Endodermal cell (in vitro differentiated cells): ENCODE measurements around the gene SLC25A22. TPM values are rescaled to one million over a fixed set of nuclear protein-coding genes. Genes with fewer than 3 reads are reported as not detected.
A peak's percentile ranks its signal among the peaks of the same experiment; 100 is the strongest.

Source experiments
- DNase-seq: peaks from one replicate; pipeline ENCODE4 v3.0.0-alpha.2; 2017
- H3K27ac ChIP-seq: 2 replicates; pipeline ENCODE4 v1.5.1; 2013; ENCODE audit warnings: mild to moderate bottlenecking, low read depth, low read length, moderate library complexity
- H3K27me3 ChIP-seq: 2 replicates; pipeline ENCODE4 v1.6.1; 2013; ENCODE audit warnings: mild to moderate bottlenecking, low read length, moderate library complexity; ENCODE audit not compliant: insufficient read depth, control insufficient read depth, poor library complexity, severe bottlenecking
- H3K36me3 ChIP-seq: 2 replicates; pipeline ENCODE4 v1.7.0; 2013; ENCODE audit warnings: mild to moderate bottlenecking, low read length, moderate library complexity; ENCODE audit not compliant: control insufficient read depth, insufficient read depth
- H3K4me1 ChIP-seq: one replicate; pipeline ENCODE4 v1.7.0; 2013; ENCODE audit warnings: low read length; ENCODE audit not compliant: control insufficient read depth, insufficient read depth
- H3K4me3 ChIP-seq: 2 replicates; pipeline ENCODE4 v1.5.1; 2013; ENCODE audit warnings: mild to moderate bottlenecking, low read length, moderate library complexity
- H3K9ac ChIP-seq: 2 replicates; pipeline ENCODE4 v1.6.1; 2013; ENCODE audit warnings: mild to moderate bottlenecking, low read length, moderate library complexity; ENCODE audit not compliant: poor library complexity, severe bottlenecking; ENCODE audit errors: extremely low read depth
- H3K9me3 ChIP-seq: 2 replicates; pipeline ENCODE4 v1.6.1; 2013; ENCODE audit warnings: mild to moderate bottlenecking, low read length, moderate library complexity; ENCODE audit not compliant: control insufficient read depth
- H3K27ac Mint-ChIP-seq: 2 replicates; pipeline ENCODE4 v1.8.0; 2020; ENCODE audit warnings: mixed read lengths
- H3K27me3 Mint-ChIP-seq: 2 replicates; pipeline ENCODE4 v1.8.0; 2021; ENCODE audit warnings: mild to moderate bottlenecking, mixed read lengths; ENCODE audit not compliant: insufficient read depth
- H3K36me3 Mint-ChIP-seq: 2 replicates; pipeline ENCODE4 v1.8.0; 2020; ENCODE audit warnings: low read depth, mixed read lengths
- H3K4me1 Mint-ChIP-seq: 2 replicates; pipeline ENCODE4 v1.8.0; 2020; ENCODE audit warnings: mixed read lengths
- H3K4me3 Mint-ChIP-seq: 2 replicates; pipeline ENCODE4 v1.8.0; 2020; ENCODE audit warnings: mild to moderate bottlenecking, moderate library complexity, mixed read lengths
- H3K9me3 Mint-ChIP-seq: 2 replicates; pipeline ENCODE4 v1.8.0; 2020; ENCODE audit warnings: mild to moderate bottlenecking, mixed read lengths
- CTCF ChIP-seq: fragments of 200-600 bp; sonication (generic); conservative IDR thresholded peaks from 2 replicates; pipeline ENCODE4 v1.5.0; 2021; ENCODE audit warnings: antibody characterized with exemption, mild to moderate bottlenecking
- WGBS, 2 experiments: methylation state at CpG; one replicate each; pipeline versions ENCODE4 v1.1.5 to v1.1.7; 2013; ENCODE audit warnings: missing lambda C conversion rate in 2 of 2, mixed read lengths in 1 of 2; ENCODE audit not compliant: insufficient coverage in 1 of 2, insufficient read length in 1 of 2; 5-methylcytosine and 5-hydroxymethylcytosine counted together
- total RNA-seq, 2 donors: library from RNA; stranded (reverse); fragmentation: NEBNext Ultra II Directional in 1 of 2; extraction: Animal tissue kit (Norgen Biotek cat#: 25700) in 1 of 2; gene quantifications; 2 replicates in 1 of 2; 3 replicates in 1 of 2; pipeline ENCODE4 v1.2.1, GENCODE V29; 2021

Gene SLC25A22
- total RNA-seq, 2 donors from 2014 or later: 46.5 to 56.2 TPM

GRCh38 chr11:745428-745827 lies 52.7 kb downstream of the SLC25A22 start:
- Histone ChIP-seq H3K27me3 (no peaks in the 10 kb centered on the region), H3K4me3 (no peak overlapping the region), H3K36me3 (no peaks in the 10 kb centered on the region), H3K9me3 (peaks cover 5% of the 10 kb centered on the region), H3K4me1 (peaks cover 7% of the 10 kb centered on the region), H3K9ac (no peak overlapping the region), H3K27ac (no peak overlapping the region)
- Mint-ChIP-seq H3K4me1 (peaks cover 12% of the 10 kb centered on the region), H3K27ac (no peak overlapping the region), H3K4me3 (no peak overlapping the region), H3K27me3 (no peaks in the 10 kb centered on the region), H3K9me3 (no peaks in the 10 kb centered on the region), H3K36me3 (peaks cover 4% of the 10 kb centered on the region)
- no peak for TF ChIP-seq CTCF
- DNase-seq: no peak
- no CpG with 5 or more reads among the region's 1 CpG for WGBS, 2 experiments

GRCh38 chr11:742571-743201 lies 55.4 kb downstream of the SLC25A22 start:
- no peak for TF ChIP-seq CTCF
- H3K27ac ChIP-seq: no peak overlapping the region
- H3K9ac ChIP-seq: no peak overlapping the region
- H3K27ac Mint-ChIP-seq: no peak overlapping the region
- peaks cover 2% of the 10 kb centered on the region for H3K27me3 Mint-ChIP-seq
- no peaks in the 10 kb centered on the region for H3K9me3 Mint-ChIP-seq
- no peaks in the 10 kb centered on the region for H3K36me3 ChIP-seq
- WGBS, 2 experiments: 83 to 91% methylated on average over 2 to 4 of the region's 4 CpGs
- no peaks in the 10 kb centered on the region for H3K36me3 Mint-ChIP-seq
- DNase-seq: no peak
- H3K4me3 Mint-ChIP-seq: no peak overlapping the region
- H3K9me3 ChIP-seq: peaks cover 5% of the 10 kb centered on the region
- H3K27me3 ChIP-seq: no peaks in the 10 kb centered on the region
- no peak overlapping the region for H3K4me3 ChIP-seq
- H3K4me1 Mint-ChIP-seq: peaks cover 3% of the 10 kb centered on the region
- peaks cover 2% of the 10 kb centered on the region for H3K4me1 ChIP-seq

- H3K4me1 Mint-ChIP-seq: peaks cover 3% of the 10 kb centered on the region
- Histone ChIP-seq H3K27ac (no peak overlapping the region), H3K27me3 (no peaks in the 10 kb centered on the region), H3K36me3 (no peaks in the 10 kb centered on the region), H3K4me3 (no peak overlapping the region), H3K9me3 (peaks cover 5% of the 10 kb centered on the region), H3K4me1 (peaks cover 2% of the 10 kb centered on the region), H3K9ac (no peak overlapping the region)
- H3K36me3 Mint-ChIP-seq: no peaks in the 10 kb centered on the region
- no peaks in the 10 kb centered on the region for H3K9me3 Mint-ChIP-seq
- TF ChIP-seq CTCF: no peak
- peak; percentile 61 for DNase-seq
- 81 to 91% methylated on average over 3 of the region's 3 CpGs for WGBS, 2 experiments
- no peak overlapping the region for H3K4me3 Mint-ChIP-seq
- H3K27ac Mint-ChIP-seq: no peak overlapping the region
- H3K27me3 Mint-ChIP-seq: peaks cover 6% of the 10 kb centered on the region
Measured at GRCh38 chr11:742156-742546, 55.9 kb downstream of the SLC25A22 start.

Other genes starting within 250 kb of the SLC25A22 start
- 10 to 100 TPM in 1 of 2 donors, 1 to 10 TPM in 1; 8.5 to 13.3 TPM for gene LMNTD2, start 237.5 kb downstream of the SLC25A22 start, total RNA-seq
- 10 to 100 TPM; 34.2 to 36.3 TPM for gene RASSF7, start 237.3 kb downstream of the SLC25A22 start, total RNA-seq
- gene PHRF1, start 221.8 kb downstream of the SLC25A22 start, total RNA-seq: 10 to 100 TPM; 43.4 to 48.0 TPM
- gene IRF7, start 182.3 kb downstream of the SLC25A22 start, total RNA-seq: 10 to 100 TPM in 1 of 2 donors, 1 to 10 TPM in 1; 9.3 to 16.8 TPM
- under 1 TPM; 0.13 to 0.27 TPM for gene CDHR5, start 173.3 kb downstream of the SLC25A22 start, total RNA-seq
- 1 to 10 TPM; 3.9 to 6.1 TPM for gene SCT, start 171.1 kb downstream of the SLC25A22 start, total RNA-seq
- 1 to 10 TPM; 1.8 to 2.7 TPM for gene DRD4, start 161.0 kb downstream of the SLC25A22 start, total RNA-seq
- 10 to 100 TPM; 44.1 to 51.9 TPM for gene DEAF1, start 103.1 kb downstream of the SLC25A22 start, total RNA-seq
- gene TMEM80, start 102.5 kb downstream of the SLC25A22 start, total RNA-seq: 10 to 100 TPM; 13.2 to 19.1 TPM
- gene EPS8L2, start 92.0 kb downstream of the SLC25A22 start, total RNA-seq: 10 to 100 TPM; 26.2 to 28.0 TPM
- 100 to 1,000 TPM; 177 to 221 TPM for gene TALDO1, start 50.8 kb downstream of the SLC25A22 start, total RNA-seq
- 10 to 100 TPM; 57.2 to 63.2 TPM for gene GATD1, start 20.8 kb downstream of the SLC25A22 start, total RNA-seq
- not detected for gene CEND1, start 8.2 kb downstream of the SLC25A22 start, total RNA-seq
- gene PIDD1, start 7.0 kb upstream of the SLC25A22 start, total RNA-seq: 10 to 100 TPM; 39.9 to 48.8 TPM
- 1,000 to 10,000 TPM; 1,966 to 2,020 TPM for gene RPLP2, start 11.7 kb upstream of the SLC25A22 start, total RNA-seq
- 10 to 100 TPM; 77.0 to 77.6 TPM for gene PNPLA2, start 20.6 kb upstream of the SLC25A22 start, total RNA-seq
- gene CRACR2B, start 29.6 kb upstream of the SLC25A22 start, total RNA-seq: 10 to 100 TPM; 22.3 to 28.1 TPM
- 100 to 1,000 TPM; 139 to 165 TPM for gene CD151, start 34.7 kb upstream of the SLC25A22 start, total RNA-seq
- gene POLR2L, start 44.2 kb upstream of the SLC25A22 start, total RNA-seq: 100 to 1,000 TPM; 139 to 148 TPM
- 10 to 100 TPM; 56.8 to 71.1 TPM for gene TSPAN4, start 44.6 kb upstream of the SLC25A22 start, total RNA-seq
- 10 to 100 TPM; 82.0 to 83.5 TPM for gene CHID1, start 112.5 kb upstream of the SLC25A22 start, total RNA-seq
- 10 to 100 TPM; 79.4 to 97.7 TPM for gene AP2A2, start 127.6 kb upstream of the SLC25A22 start, total RNA-seq
- gene MUC6, start 238.4 kb upstream of the SLC25A22 start, total RNA-seq: under 1 TPM; 0.26 to 0.40 TPM